H9 (cell line): ENCODE data around the gene GLCCI1. TPM values are rescaled to one million over a fixed set of nuclear protein-coding genes. Genes with fewer than 3 reads are reported as not detected.

Experiments used
- DNase-seq: peaks from one replicate; pipeline ENCODE4 v3.0.0-alpha.2; 2017
- H2AFZ ChIP-seq: one replicate; pipeline ENCODE4 v1.6.1; 2013; ENCODE audit warnings: mild to moderate bottlenecking, low read length, control low read depth, moderate library complexity
- H2AK5ac ChIP-seq: 2 replicates; pipeline ENCODE4 v1.6.1; 2013; ENCODE audit warnings: low read length, control low read depth, mixed read lengths; ENCODE audit not compliant: insufficient read length
- H2BK120ac ChIP-seq: one replicate; pipeline ENCODE4 v1.6.1; 2013; ENCODE audit warnings: low read depth, mild to moderate bottlenecking, low read length, control low read depth, inconsistent platforms; ENCODE audit not compliant: poor library complexity, severe bottlenecking
- H2BK12ac ChIP-seq: 2 replicates; pipeline ENCODE4 v1.6.1; 2013; ENCODE audit warnings: low read length, control low read depth, mixed read lengths, low read depth; ENCODE audit not compliant: insufficient read length
- H2BK15ac ChIP-seq: 2 replicates; pipeline ENCODE4 v1.6.1; 2013; ENCODE audit warnings: low read depth, low read length, control low read depth
- H2BK20ac ChIP-seq: one replicate; pipeline ENCODE4 v1.6.1; 2013; ENCODE audit warnings: low read depth, mild to moderate bottlenecking, low read length, control low read depth, inconsistent platforms; ENCODE audit not compliant: poor library complexity, severe bottlenecking
- H2BK5ac ChIP-seq: 2 replicates; pipeline ENCODE4 v1.6.1; 2013; ENCODE audit warnings: low read length, control low read depth, mixed read lengths; ENCODE audit not compliant: insufficient read length
- H3K14ac ChIP-seq: 2 replicates; pipeline ENCODE4 v1.6.1; 2013; ENCODE audit warnings: low read length, control low read depth; ENCODE audit not compliant: insufficient read depth
- H3K18ac ChIP-seq: 2 replicates; pipeline ENCODE4 v1.6.1; 2013; ENCODE audit warnings: low read depth, mild to moderate bottlenecking, mixed read lengths, low read length, control low read depth; ENCODE audit not compliant: insufficient read length
- H3K23ac ChIP-seq: 2 replicates; pipeline ENCODE4 v1.6.1; 2013; ENCODE audit warnings: low read length, control low read depth, mixed read lengths, low read depth; ENCODE audit not compliant: insufficient read length
- H3K23me2 ChIP-seq: 2 replicates; pipeline ENCODE4 v1.6.1; 2013; ENCODE audit warnings: low read depth, mild to moderate bottlenecking, mixed read lengths, low read length, control low read depth; ENCODE audit not compliant: insufficient read length, poor library complexity, severe bottlenecking
- H3K27ac ChIP-seq: 2 replicates; pipeline ENCODE4 v1.5.1; 2013; ENCODE audit warnings: low read length, control low read depth, mixed read lengths, low read depth; ENCODE audit not compliant: insufficient read length
- H3K27me3 ChIP-seq: 2 replicates; pipeline ENCODE4 v1.6.1; 2013; ENCODE audit warnings: low read length, control low read depth, inconsistent platforms; ENCODE audit not compliant: insufficient read depth
- H3K4ac ChIP-seq: 2 replicates; pipeline ENCODE4 v1.6.1; 2013; ENCODE audit warnings: low read depth, mild to moderate bottlenecking, control low read depth, inconsistent platforms, low read length, moderate library complexity
- H3K4me1 ChIP-seq: 2 replicates; pipeline ENCODE4 v1.6.1; 2013; ENCODE audit warnings: low read length, control low read depth, inconsistent platforms; ENCODE audit not compliant: insufficient read depth
- H3K4me2 ChIP-seq: 2 replicates; pipeline ENCODE4 v1.6.1; 2013; ENCODE audit warnings: low read length, control low read depth, mixed read lengths; ENCODE audit not compliant: insufficient read length, insufficient read depth
- H3K56ac ChIP-seq: 2 replicates; pipeline ENCODE4 v1.6.1; 2013; ENCODE audit warnings: low read depth, mild to moderate bottlenecking, mixed read lengths, low read length, control low read depth; ENCODE audit not compliant: insufficient read length
- H3K79me1 ChIP-seq: 2 replicates; pipeline ENCODE4 v1.6.1; 2013; ENCODE audit warnings: low read depth, mild to moderate bottlenecking, moderate library complexity, low read length, control low read depth, inconsistent platforms; ENCODE audit not compliant: insufficient read depth, poor library complexity, severe bottlenecking
- H3K79me2 ChIP-seq: 2 replicates; pipeline ENCODE4 v1.6.1; 2013; ENCODE audit warnings: low read length, control low read depth, inconsistent platforms; ENCODE audit not compliant: insufficient read depth
- H3K9ac ChIP-seq: 2 replicates; pipeline ENCODE4 v1.6.1; 2013; ENCODE audit warnings: low read length, control low read depth, mixed read lengths; ENCODE audit not compliant: insufficient read length; ENCODE audit errors: extremely low read depth
- H3K9me3 ChIP-seq: one replicate; pipeline ENCODE4 v1.6.1; 2013; ENCODE audit warnings: low read depth, low read length, inconsistent platforms; ENCODE audit not compliant: control insufficient read depth
- H3T11ph ChIP-seq: one replicate; pipeline ENCODE4 v1.6.1; 2013; ENCODE audit warnings: mild to moderate bottlenecking, low read length, control low read depth, inconsistent platforms
- H4K20me1 ChIP-seq: one replicate; pipeline ENCODE4 v1.6.1; 2013; ENCODE audit not compliant: control insufficient read depth, insufficient read length, insufficient read depth
- H4K5ac ChIP-seq: 2 replicates; pipeline ENCODE4 v1.6.1; 2013; ENCODE audit warnings: low read depth, mild to moderate bottlenecking, mixed read lengths, low read length, control low read depth; ENCODE audit not compliant: insufficient read length
- H4K8ac ChIP-seq: replicated peaks from 2 replicates; pipeline ENCODE4 v1.6.1; 2013; ENCODE audit warnings: low read length, control low read depth, mixed read lengths, low read depth; ENCODE audit not compliant: insufficient read length
- H4K91ac ChIP-seq: 2 replicates; pipeline ENCODE4 v1.6.1; 2013; ENCODE audit warnings: low read depth, mild to moderate bottlenecking, moderate library complexity, mixed read lengths, low read length, control low read depth; ENCODE audit not compliant: insufficient read length
- H3K27ac Mint-ChIP-seq, 3 experiments: 2 replicates in 2 of 3; 3 replicates in 1 of 3; pipeline ENCODE4 v1.8.0; 2020 to 2021; ENCODE audit warnings: mixed read lengths in 3 of 3, mild to moderate bottlenecking in 1 of 3, moderate library complexity in 1 of 3
- H3K27me3 Mint-ChIP-seq: 2 replicates; pipeline ENCODE4 v1.8.0; 2021; ENCODE audit warnings: low read depth, mild to moderate bottlenecking, moderate library complexity, mixed read lengths
- H3K36me3 Mint-ChIP-seq, 3 experiments: 2 replicates in 2 of 3; 3 replicates in 1 of 3; pipeline ENCODE4 v1.8.0; 2020 to 2021; ENCODE audit warnings: low read depth in 3 of 3, mixed read lengths in 3 of 3; ENCODE audit not compliant: insufficient read depth in 1 of 3
- H3K4me1 Mint-ChIP-seq, 2 experiments: 2 replicates each; pipeline ENCODE4 v1.8.0; 2020; ENCODE audit warnings: mixed read lengths in 2 of 2
- H3K4me3 Mint-ChIP-seq, 2 experiments: 2 replicates in 1 of 2; 3 replicates in 1 of 2; pipeline ENCODE4 v1.8.0; 2020 to 2021; ENCODE audit warnings: mild to moderate bottlenecking in 2 of 2, mixed read lengths in 2 of 2, moderate library complexity in 1 of 2
- H3K9me3 Mint-ChIP-seq, 2 experiments: 2 replicates in 1 of 2; 3 replicates in 1 of 2; pipeline ENCODE4 v1.8.0; 2020; ENCODE audit warnings: mild to moderate bottlenecking in 2 of 2, mixed read lengths in 2 of 2, moderate library complexity in 1 of 2
- CTCF ChIP-seq: fragments of 200-600 bp; sonication (generic); conservative IDR thresholded peaks from 3 replicates; pipeline ENCODE4 v1.8.0; 2021; ENCODE audit warnings: antibody characterized with exemption, mild to moderate bottlenecking
- total RNA-seq: library from RNA; stranded (reverse); gene quantifications from 2 replicates; pipeline ENCODE4 v1.2.1, GENCODE V29; 2021

Gene GLCCI1
- total RNA-seq, 1 experiment from 2014 or later, result 19.1 TPM

DNA sequence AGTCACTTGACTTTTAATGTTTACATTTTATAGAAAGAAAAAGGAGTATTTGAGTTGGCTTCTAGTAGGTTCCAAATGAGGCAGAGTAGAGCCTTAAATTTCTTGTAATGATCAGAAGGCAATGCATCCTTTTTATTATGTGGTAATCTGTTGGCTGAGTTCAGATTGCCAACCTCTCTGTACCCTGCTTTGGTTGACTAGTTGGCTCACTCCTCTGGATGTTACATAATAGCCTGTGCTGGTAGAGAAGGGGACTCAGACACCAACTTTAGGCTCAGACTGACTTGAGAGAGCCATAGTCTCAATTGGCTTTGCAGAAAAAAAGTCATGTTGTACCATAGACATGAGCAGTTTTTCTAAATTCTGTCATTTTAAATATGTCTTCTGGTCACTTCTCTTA is 46.8 kb upstream of the GLCCI1 start:
- DNase-seq, result no peak
- Histone ChIP-seq H3K4me2 (no peak overlapping the region), H2BK15ac (no peak overlapping the region), H4K5ac (no peak overlapping the region), H2AFZ (no peak overlapping the region), H3K27me3 (no peaks in the 10 kb centered on the region), H2BK5ac (no peak overlapping the region), H3K18ac (no peak overlapping the region), H3K4ac (no peak overlapping the region), H3K14ac (no peak overlapping the region), H3K23ac (no peak overlapping the region), H2BK12ac (no peak overlapping the region), H3K79me1 (no peaks in the 10 kb centered on the region), H3K4me1 (peaks cover 7% of the 10 kb centered on the region), H2BK20ac (no peak overlapping the region), H2AK5ac (no peak overlapping the region), H3K27ac (no peak overlapping the region), H3K23me2 (no peaks in the 10 kb centered on the region), H3K9ac (no peak overlapping the region), H2BK120ac (no peak overlapping the region), H3K56ac (no peak overlapping the region), H3K79me2 (no peaks in the 10 kb centered on the region), H4K20me1 (no peaks in the 10 kb centered on the region), H3K9me3 (no peaks in the 10 kb centered on the region), H4K8ac (no peak overlapping the region), H4K91ac (no peak overlapping the region), H3T11ph (no peak overlapping the region)
- Mint-ChIP-seq H3K4me3 (no peak overlapping the region), H3K27me3 (no peaks in the 10 kb centered on the region), H3K36me3 (no peaks in the 10 kb centered on the region), H3K4me1 (peaks cover 55 to 68% of the 10 kb centered on the region in 2 experiments), H3K27ac (no peak overlapping the region), H3K9me3 (no peaks in the 10 kb centered on the region)
- no peak for TF ChIP-seq CTCF
